CD1c-positive myeloid dendritic cell (primary cell): ENCODE data around the gene RBMS2.

Experiments used
- DNase-seq: peaks from one replicate; pipeline ENCODE4 v3.0.0-alpha.2; 2016; ENCODE audit errors: extremely low spot score

Gene RBMS2

GRCh38 chr12:56581418-56582145 lies 60.0 kb downstream of the RBMS2 start:
- DNase-seq: no peak

GRCh38 chr12:56585098-56585497 lies 63.5 kb downstream of the RBMS2 start:
- no peak for DNase-seq

- no peak for DNase-seq
These were observed 68.2 kb downstream of the RBMS2 start for GRCh38 chr12:56589783-56590182.

- no peak for DNase-seq
These were observed 68.7 kb downstream of the RBMS2 start for GRCh38 chr12:56590237-56590830.

- DNase-seq: no peak
These were observed 69.5 kb downstream of the RBMS2 start for GRCh38 chr12:56591126-56591525.

- DNase-seq: no peak
These were observed 70.3 kb downstream of the RBMS2 start for GRCh38 chr12:56591961-56592360.

- DNase-seq: peak; percentile 66
These were observed 72.4 kb downstream of the RBMS2 start for GRCh38 chr12:56593909-56594621.

GRCh38 chr12:56596815-56597214 lies 75.2 kb downstream of the RBMS2 start:
- DNase-seq: no peak

- DNase-seq: no peak
These were observed 77.4 kb downstream of the RBMS2 start for GRCh38 chr12:56599041-56599440.

- no peak for DNase-seq
These were observed 78.2 kb downstream of the RBMS2 start for GRCh38 chr12:56599797-56600196.

- no peak for DNase-seq
These were observed 79.1 kb downstream of the RBMS2 start for GRCh38 chr12:56600753-56601152.

GRCh38 chr12:56601503-56601902 lies 79.9 kb downstream of the RBMS2 start:
- no peak for DNase-seq

GRCh38 chr12:56602239-56602638 lies 80.6 kb downstream of the RBMS2 start:
- no peak for DNase-seq

GRCh38 chr12:56604355-56604754 lies 82.7 kb downstream of the RBMS2 start:
- no peak for DNase-seq

- no peak for DNase-seq
These were observed 93.0 kb downstream of the RBMS2 start for GRCh38 chr12:56614627-56615026.

- no peak for DNase-seq
These were observed 94.6 kb downstream of the RBMS2 start for GRCh38 chr12:56616244-56616643.

- no peak for DNase-seq
These were observed 95.3 kb downstream of the RBMS2 start for GRCh38 chr12:56616925-56617324.

GRCh38 chr12:56622535-56622934 lies 100.9 kb downstream of the RBMS2 start:
- DNase-seq: no peak

- DNase-seq: no peak
These were observed 105.1 kb downstream of the RBMS2 start for GRCh38 chr12:56626701-56627100.

- peak; percentile 67 for DNase-seq
These were observed 107.2 kb downstream of the RBMS2 start for GRCh38 chr12:56628671-56629458.

GRCh38 chr12:56629459-56630179 lies 108.0 kb downstream of the RBMS2 start:
- DNase-seq: no peak
